ENCODE results near the gene SPACA9.

DNA sequence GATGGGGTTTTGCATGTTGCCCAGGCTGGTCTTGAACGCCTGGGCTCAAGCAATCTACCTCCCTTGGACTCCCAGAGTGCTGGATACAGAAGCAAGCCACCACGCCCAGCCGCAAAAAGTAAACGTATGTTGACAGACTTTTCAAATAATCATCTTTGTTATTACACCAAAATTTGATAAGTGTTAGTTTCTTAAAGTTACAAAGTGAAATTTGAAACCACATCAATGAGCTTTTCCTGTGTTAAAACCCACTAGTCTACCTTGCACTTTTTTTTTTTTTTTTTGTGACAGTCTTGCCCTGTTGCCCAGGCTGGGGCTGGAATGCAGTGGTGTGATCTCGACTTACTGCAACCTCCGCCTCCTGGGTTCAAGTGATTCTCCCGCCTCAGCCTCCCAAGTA lies 29.9 kb downstream of the SPACA9 start:
- TF ChIP-seq, protein P1, sequence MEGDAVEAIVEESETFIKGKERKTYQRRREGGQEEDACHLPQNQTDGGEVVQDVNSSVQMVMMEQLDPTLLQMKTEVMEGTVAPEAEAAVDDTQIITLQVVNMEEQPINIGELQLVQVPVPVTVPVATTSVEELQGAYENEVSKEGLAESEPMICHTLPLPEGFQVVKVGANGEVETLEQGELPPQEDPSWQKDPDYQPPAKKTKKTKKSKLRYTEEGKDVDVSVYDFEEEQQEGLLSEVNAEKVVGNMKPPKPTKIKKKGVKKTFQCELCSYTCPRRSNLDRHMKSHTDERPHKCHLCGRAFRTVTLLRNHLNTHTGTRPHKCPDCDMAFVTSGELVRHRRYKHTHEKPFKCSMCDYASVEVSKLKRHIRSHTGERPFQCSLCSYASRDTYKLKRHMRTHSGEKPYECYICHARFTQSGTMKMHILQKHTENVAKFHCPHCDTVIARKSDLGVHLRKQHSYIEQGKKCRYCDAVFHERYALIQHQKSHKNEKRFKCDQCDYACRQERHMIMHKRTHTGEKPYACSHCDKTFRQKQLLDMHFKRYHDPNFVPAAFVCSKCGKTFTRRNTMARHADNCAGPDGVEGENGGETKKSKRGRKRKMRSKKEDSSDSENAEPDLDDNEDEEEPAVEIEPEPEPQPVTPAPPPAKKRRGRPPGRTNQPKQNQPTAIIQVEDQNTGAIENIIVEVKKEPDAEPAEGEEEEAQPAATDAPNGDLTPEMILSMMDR (conservative IDR thresholded peaks at IDR 0.05) = no peak
- TF ChIP-seq ZFX (IDR thresholded peaks at IDR 0.05) = no peak

All from C4-2B (cell line).